ENCODE results near the gene SMOC2.
"Not testable (repeated sequence)": the region's sequence is repeated elsewhere in the genome, so short reads cannot be mapped to it uniquely, and the experiment has no call there.

The SMOC2 gene

DNA sequence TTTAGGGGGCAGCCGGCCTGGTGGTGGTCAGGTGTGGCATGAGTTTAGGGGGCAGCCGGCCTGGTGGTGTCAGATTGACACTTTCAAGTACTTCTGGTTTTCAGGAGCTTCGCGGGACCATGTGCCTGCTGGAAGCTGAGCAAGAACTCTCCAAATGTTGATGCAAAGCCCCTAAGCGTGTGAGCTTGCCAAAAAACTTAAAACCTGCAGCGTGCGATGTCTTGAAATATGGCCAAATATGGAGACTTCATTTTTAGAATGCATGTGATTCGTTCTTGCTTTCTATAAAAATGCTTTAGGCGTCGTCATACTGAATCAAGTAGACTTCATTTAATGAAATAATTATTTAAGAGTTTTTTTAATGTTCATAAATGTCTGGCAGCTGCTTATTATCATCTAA lies 149.4 kb downstream of the SMOC2 start:
- DNase-seq (ENCODE audit: insufficient read length, low spot score) (no peak), FAIRE-seq (no peak)

DNA sequence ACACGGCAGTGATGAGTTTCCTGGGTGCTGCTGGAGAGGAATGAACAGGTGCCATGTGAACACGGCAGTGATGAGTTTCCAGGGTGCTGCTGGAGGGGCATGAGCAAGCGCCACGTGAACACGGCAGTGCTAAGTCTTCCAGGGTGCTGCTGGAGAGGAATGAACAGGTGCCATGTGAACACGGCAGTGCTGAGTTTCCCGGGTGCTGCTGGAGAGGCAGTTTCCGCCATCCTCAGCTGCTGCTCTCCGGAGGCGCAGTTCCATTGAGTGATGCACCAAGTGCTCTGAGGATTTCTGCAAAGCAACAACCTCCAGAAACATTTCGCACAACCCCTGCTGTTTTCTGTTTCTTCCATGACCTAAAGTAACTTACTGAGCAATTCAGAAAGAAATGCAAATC lies 155.4 kb downstream of the SMOC2 start:
- FAIRE-seq, result no peak
- DNase-seq (ENCODE audit: insufficient read length, low spot score), result no peak

DNA sequence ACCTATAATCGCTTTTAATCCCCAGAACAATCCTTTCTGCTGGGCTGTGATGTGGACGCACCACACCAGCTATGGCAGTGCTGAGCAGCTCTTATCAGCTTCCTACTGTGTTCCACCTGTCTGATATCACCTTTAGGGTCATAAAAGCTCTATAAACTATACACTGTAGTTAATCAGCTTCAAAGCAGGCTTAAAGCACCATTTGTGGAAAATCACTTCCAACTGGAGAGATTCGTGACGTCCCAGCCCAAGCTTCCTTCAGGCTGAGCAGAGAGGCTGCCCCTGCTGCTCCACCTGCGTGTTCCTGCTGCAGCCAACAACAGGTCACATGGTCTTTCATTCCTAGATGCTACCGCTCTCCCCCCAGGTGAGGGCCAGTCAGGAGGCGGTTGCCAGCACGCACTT lies 156.5 kb downstream of the SMOC2 start:
- DNase-seq (ENCODE audit: insufficient read length, low spot score) (no peak), FAIRE-seq (no peak)

DNA sequence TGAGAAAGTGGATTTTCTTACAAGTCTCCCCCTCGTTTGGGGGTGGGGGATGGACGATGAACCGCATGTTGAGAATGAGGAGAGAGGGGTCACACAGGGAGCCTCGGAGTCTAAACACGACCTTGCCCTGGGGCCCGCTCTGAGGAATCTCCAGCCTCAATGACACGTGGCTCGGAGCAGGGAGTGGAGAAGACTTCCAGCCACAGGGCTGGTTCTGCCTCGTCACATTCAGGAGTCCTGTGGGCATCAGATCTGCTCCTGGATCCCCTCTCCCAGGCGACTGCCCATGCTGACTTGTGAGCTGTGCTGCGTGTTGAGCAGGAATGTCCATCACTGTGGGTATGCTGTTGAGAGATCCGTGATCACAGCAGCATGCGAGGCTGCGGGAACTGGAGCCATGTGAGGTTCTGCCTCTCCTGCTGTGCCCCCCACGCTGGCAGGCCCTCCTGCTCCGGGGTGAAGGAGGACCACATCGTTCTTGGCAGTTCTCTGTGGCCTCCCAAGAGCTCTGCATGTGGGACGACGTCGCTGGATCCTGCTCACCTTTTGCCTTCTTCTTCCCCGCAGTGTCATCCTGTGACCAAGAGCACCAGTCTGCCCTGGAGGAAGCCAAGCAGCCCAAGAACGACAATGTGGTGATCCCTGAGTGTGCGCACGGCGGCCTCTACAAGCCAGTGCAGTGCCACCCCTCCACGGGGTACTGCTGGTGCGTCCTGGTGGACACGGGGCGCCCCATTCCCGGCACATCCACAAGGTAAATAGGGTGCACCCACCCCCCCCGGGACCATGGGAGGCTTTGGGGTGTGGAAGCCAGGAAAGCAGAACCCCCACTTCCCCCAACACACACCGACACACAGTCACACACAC lies 157.5 kb downstream of the SMOC2 start:
- FAIRE-seq, result no peak
- no peak for DNase-seq (ENCODE audit: insufficient read length, low spot score)

DNA sequence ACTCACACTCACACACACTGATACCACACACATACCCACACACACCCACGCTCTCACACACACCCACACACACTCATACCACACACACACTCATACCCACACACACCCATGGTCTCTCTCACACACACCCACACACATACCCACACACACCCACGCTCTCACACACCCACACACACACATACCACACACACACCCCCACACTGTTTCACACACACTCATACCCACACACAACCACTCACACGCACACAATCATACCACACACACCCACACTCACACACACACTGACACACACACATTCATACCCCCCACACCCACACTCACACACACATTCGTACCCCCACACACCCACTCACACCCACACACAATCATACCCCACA lies 158.1 kb downstream of the SMOC2 start:
- FAIRE-seq (no peak), DNase-seq (ENCODE audit: insufficient read length, low spot score) (no peak)

DNA sequence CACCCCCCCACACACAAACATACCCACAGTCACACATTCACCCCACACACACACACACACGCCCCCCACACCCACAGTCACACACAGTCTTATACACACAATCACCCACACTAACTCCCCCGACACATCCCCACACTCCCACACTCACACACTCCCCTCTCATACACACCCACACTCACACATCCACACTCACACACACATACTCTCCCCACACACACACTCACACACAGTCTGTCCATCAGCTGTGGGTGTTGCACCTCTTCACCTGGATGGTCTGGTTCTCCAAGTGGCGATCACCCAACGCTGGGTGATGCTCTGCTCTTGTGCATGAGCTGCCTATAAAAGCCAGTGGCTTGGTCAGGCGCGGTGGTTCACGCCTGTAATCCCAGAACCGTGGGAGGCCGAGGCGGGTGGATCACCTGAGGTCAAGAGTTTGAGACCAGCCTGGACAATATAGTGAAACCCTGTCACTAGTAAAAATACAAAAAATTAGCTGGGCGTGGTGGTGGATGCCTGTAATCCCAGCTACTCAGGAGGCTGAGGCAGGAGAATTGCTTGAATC lies 158.9 kb downstream of the SMOC2 start:
- no peak for FAIRE-seq

DNA sequence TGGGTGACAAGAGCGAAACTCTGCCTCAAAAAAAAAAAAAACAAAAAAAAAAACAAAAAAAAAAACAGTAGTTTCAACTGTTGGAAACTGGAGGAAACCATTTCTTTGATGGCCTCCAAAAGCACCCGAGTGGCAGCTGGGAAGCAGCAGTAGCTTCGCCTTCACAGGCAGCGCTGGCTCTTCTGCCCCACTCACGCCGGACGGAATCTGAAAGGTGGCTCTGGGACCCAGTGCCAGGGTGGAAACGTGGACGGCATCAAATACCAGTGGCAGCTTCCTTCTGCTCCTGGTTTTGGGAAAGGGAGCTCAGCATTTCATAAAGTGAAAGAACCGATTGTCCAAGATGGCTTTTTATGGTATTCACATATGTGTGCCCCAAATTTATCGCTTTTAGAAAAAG lies 159.4 kb downstream of the SMOC2 start:
- no peak for FAIRE-seq
- no peak for DNase-seq (ENCODE audit: insufficient read length, low spot score)

More for the DNA sequence above, 158.9 kb downstream of the SMOC2 start:
- no peak for DNase-seq (ENCODE audit: insufficient read length, low spot score)

DNA sequence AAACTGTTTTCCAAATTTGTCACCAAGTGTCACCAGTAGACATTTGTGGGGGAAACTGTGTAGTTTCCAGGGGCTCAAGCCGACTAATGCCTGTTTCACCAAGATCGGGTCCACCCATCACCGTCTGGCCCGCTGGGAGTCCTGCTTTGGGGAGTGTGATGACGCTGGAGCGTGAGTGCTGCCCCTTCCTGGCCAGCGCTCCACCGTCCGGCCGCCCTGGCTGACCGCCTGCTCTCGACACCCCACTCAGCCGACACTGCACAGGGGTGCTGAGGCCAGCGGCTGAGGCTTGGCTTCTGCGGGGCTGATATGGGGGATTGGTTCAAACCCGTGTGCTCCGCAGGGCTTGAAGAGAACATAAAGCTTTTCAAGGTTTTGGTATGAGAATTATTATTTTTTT lies 160.1 kb downstream of the SMOC2 start:
- FAIRE-seq, result no peak
- no peak for DNase-seq (ENCODE audit: insufficient read length, low spot score)

DNA sequence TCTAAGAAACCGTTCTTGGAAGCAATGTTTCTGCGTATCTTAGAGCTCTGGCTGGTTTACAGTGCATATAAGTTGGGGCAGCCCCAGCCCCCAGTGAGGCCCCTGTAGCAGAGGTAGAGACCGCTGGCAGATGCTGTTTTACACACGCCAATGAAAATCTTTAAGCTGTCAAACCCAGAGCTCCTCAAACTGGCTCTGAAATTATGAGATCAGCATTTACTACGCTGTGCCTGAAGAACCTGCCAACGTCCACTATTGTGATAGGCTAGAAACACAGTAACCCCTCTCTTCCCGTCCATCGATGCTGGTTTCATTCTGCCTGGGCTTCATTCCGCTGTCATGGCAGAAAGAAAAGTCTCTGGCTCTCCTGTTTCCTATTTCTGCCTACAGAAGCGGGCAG lies 160.6 kb downstream of the SMOC2 start:
- FAIRE-seq, result no peak
- no peak for DNase-seq (ENCODE audit: insufficient read length, low spot score)

DNA sequence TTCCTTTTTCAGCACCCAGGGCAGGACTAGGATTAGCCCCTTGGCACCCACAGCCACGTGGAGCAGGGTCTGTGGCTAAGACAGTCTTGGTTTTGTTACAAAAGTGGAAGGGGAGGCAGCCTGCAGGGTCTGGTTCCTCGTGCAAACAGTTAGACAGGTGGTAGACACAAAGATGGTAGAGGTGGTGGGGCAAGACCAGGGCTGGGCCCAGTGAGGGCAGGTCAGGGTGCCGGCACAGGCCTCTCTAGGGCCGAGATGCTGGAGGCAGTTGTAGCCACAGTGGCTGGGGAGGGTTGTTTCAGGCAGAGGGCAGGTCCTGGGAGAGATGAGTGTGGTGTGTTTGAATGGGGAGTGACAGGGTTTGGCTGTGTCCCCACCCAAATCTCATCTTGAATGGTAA lies 161.6 kb downstream of the SMOC2 start:
- DNase-seq (ENCODE audit: insufficient read length, low spot score), result no peak
- FAIRE-seq, result no peak

DNA sequence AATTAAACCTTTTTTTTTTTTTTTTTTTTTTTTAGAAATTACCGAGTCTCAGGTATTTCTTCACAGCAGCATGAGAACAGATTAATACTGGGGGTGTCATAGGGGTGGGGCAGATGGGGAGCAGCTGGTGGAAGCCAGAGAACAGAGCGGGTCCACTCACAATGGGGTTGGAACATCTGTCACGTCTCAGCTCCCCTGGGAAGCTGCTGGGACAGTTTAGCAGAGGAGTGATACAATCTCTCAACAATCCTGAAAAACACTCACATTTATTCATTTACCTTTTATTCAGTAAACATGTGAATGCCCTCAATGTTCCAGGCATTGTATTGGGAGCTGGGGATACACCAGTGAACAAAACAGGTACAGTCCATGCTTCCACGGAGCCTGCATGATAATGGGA lies 162.2 kb downstream of the SMOC2 start:
- FAIRE-seq, result no peak
- DNase-seq (ENCODE audit: insufficient read length, low spot score), result no peak

DNA sequence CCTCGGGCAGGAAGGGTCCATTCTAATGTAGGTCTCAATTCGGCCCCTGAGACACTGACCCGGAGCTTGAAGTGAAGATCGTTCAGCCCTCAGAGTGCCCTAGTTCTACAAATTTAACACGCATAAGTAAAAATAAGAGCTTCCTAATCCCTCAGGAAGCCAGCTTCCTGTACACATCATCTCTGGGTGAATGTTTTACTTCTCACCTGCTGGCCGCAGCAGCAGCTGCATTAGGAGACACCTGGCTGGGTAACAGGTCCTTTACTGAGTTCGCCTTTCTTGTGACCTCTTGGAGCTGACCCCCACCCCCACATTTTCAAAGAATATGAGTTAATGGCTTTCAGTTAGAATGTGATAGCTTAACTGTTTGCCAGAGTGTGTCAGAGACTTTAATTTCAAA lies 165.0 kb downstream of the SMOC2 start:
- DNase-seq (ENCODE audit: insufficient read length, low spot score) (no peak), FAIRE-seq (no peak)

DNA sequence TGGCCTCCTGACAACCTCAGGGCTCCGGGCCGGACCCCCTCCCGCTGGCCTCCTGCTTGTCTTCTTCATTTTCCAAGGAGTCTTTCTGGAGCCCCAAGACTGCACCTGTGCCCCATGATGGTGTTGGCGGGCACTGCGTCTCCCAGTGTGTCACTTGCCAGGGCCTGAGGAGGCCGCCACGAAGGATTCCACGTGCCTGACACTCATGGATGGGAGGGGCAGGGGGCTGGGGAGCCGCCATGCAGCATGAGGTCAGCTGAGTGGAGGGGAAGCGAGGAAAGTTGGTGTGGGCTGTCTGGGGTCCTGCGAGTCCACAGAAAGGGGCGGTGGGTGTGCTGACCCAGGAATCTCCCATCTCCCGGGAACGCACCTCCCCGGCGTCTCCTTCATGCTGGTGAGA lies 165.7 kb downstream of the SMOC2 start:
- DNase-seq (ENCODE audit: insufficient read length, low spot score) (no peak), FAIRE-seq (no peak)

DNA sequence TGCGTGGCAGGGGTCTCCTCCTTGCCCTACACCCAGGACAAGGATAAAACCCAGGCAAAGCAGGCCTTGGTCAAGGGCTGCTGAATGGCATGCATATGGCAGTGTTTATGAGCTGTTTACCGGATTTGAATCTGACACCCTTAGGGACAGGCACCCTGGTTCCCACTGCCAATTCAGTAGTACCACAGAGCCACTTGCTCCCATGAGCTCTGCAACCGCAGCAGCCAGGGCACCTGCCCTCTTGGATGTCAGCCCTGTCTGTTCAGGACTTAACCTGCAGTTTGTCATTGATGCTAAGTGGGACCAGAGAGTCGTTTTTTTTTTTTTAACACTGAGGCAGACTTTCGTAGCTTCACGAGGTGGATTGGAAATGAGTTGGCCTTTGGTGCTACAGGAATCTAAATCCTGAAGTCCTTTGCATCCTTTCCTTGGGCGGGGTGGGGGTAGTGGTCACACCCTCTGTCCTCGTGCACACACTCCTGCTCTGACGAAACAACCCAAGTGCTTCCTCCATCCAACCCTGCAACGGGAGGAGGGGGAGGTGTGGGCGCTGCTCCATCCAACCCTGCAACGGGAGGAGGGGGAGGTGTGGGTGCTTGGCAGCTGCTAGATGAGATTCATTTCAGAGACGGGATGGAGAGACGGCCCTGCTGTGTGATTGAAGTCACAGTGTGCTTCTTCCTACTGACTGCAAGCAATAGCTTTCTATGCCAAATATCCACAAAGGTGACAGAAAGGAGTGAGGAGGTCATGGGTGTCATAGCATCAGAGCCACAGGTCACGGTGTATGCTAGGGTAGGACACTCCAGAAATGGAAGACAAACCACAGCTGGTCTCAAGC lies 166.5 kb downstream of the SMOC2 start:
- FAIRE-seq, result no peak
- no peak for DNase-seq (ENCODE audit: insufficient read length, low spot score)

DNA sequence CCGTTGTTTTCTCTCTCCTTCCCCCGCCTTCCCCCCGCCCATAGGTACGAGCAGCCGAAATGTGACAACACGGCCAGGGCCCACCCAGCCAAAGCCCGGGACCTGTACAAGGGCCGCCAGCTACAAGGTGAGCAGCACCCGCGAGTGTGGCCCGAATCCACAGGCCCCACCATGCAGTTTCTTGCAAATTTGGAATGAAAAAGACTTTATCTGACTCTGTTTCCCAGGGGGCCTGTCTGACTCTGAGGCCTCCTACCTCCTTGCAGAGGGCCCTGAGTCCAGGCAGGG lies 167.1 kb downstream of the SMOC2 start:
- no peak for DNase-seq (ENCODE audit: insufficient read length, low spot score)
- FAIRE-seq, result no peak

DNA sequence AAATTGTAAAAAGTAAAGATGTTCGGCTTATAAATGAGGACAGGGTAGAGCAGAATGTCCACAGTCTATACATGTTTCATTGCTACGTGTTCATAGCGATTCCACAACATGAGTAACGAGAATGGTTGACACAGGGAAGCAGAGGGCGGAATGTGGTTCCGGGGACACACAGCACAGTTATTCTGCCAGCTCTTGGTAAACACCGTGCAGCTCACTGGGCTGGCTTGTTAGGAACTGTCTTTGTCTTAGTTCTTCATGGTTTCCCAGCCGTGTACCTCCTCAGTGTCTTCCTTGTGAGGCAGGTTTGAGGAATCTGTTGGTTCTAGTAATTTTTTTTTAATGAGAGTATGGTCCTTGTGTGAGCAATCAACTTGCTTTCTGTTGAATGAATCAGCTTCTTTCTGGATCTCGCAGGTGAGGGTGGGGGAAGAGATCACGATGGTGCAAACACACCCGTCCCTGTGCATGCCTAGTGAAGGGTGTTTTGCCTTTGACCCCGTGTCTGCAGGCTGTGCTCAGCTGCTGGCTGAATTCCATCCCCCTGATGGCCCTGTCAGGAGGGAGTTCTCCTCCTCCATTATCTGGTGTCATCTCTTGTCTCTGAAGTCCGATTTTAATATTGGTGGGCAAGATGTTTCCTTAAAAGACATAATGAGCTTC lies 168.2 kb downstream of the SMOC2 start:
- FAIRE-seq (no peak), DNase-seq (ENCODE audit: insufficient read length, low spot score) (no peak)

DNA sequence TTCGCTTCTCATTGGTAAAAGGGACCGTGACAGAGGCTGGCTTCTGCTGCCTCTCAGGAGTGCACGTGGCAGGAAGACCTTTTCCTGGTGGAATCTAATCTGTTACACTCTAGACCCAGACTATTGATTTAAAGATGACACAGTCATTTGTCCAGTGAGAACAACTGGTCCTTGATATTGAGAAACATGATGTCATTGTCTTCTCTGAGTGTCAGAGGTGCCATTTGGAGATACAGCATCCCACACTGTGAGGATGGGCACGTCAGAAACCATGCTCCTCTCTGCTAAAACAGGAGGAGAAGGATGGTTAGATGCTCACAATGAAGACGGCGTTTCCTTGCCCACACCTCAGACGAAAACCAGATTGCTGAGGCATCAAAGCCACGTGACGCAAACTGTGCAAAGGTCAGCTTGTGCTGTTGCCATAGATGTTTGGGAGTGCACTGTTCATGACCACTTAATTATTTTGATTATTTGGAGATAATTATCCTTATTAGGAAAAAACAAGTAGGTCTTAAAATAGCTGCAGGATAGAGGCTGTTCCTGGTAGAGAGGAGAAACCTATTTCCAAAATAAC lies 169.0 kb downstream of the SMOC2 start:
- FAIRE-seq (no peak), DNase-seq (ENCODE audit: insufficient read length, low spot score) (no peak)

DNA sequence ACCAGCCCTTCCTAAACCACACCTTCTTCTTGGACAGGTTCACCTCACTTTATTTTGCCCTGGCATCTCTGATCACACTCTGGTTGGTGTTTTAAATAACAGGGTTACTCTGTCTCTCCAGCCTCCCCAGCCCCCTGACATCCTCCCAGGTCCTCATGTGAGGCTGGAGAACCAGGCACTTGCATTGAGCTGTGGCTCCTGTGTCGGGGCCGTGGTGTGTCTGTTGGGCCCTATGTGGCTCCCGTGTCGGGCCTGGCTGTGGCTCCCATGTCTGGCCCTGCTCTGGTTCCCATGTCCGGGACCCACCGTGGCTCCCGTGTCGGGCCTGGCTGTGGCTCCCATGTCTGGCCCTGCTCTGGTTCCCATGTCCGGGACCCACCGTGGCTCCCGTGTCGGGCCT lies 170.0 kb downstream of the SMOC2 start:
- not testable (repeated sequence) for DNase-seq (ENCODE audit: insufficient read length, low spot score); FAIRE-seq

DNA sequence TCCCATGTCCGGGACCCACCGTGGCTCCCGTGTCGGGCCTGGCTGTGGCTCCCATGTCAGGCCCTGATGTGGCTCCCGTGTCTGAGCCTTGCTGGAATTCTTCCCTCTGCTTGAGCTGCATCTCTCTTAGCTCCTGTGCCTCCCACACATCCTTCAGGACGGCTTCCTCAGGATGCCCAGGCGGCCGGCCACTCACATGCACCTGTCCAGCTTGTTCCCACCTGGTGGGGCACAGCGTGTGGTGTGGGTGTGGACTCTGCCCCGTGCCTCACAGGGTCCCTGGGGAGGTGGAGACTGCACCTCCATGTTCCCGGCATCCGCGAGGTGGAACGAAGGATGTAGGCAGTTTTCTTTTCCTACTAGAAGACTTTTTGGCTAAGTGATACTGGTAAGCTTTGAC lies 170.7 kb downstream of the SMOC2 start:
- DNase-seq (ENCODE audit: insufficient read length, low spot score) (no peak), FAIRE-seq (no peak)

DNA sequence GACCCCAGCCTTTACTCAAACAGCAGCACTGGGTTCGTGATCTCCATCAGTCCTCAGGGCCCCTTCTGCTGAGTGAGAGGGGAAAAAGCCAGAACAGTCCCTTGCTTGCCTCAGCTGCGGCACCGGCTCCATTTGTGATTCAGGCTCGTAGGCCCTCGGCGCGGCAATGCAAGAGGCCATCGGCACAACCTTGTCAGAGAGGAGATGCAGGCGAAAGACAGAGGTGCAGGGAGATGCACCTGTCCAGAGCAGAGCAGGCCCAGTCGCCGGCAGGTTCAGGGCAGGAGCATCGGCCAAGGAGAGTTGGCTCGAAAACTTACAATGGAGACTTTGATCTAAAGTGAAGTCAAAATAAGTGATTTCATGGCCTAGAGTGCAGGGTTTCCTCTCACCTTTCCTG lies 171.6 kb downstream of the SMOC2 start:
- FAIRE-seq (no peak), DNase-seq (ENCODE audit: insufficient read length, low spot score) (no peak)

DNA sequence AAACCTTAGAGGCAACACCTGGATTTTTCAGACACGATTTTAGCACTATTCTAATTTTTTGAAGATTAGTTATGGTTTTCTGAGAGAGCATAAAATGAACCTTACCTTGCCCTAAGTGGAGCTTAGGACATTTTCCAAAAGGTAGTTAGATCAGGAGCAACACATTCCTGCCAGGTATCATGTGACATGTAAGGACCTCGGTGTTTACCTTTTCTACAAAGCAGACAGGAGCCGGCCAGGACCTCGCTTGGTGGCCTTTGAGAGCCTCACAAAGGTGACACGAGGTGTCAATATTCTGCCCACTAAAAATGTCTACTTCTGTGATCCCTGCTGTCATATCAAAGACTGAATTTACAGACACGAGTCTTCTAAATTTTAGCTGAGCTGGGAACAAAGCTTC lies 174.9 kb downstream of the SMOC2 start:
- DNase-seq (ENCODE audit: insufficient read length, low spot score) (no peak), FAIRE-seq (no peak)

Data from GM19239 (cell line).